GM23338 (cell line): ENCODE measurements around the gene HFE.

Source experiments
- EZH2 ChIP-seq: fragments of 200-600 bp; sonication (generic); IDR thresholded peaks from one replicate; pipeline ENCODE4 v1.8.0; 2017; ENCODE audit warnings: antibody characterized with exemption, mild to moderate bottlenecking, low read depth; ENCODE audit not compliant: unreplicated experiment
- POLR2AphosphoS5 ChIP-seq: IDR thresholded peaks from 2 replicates; pipeline ENCODE4 v1.6.1; 2016; ENCODE audit warnings: antibody characterized with exemption, low read depth
- TF ChIP-seq, protein P1 (sequence below), 2 experiments: fragments of 200-600 bp in 1 of 2; sonication (generic) in 1 of 2; conservative IDR thresholded peaks; 2 replicates each; pipeline versions ENCODE4 v1.5.1 to v1.6.1; 2016 to 2017; ENCODE audit warnings: antibody characterized with exemption in 2 of 2, low read depth in 2 of 2, mild to moderate bottlenecking in 2 of 2, moderate library complexity in 1 of 2
- TF ChIP-seq, protein P2 (sequence below): IDR thresholded peaks from one replicate; pipeline ENCODE4 v1.6.1; 2018; ENCODE audit warnings: antibody characterized with exemption; ENCODE audit not compliant: unreplicated experiment

DNA sequence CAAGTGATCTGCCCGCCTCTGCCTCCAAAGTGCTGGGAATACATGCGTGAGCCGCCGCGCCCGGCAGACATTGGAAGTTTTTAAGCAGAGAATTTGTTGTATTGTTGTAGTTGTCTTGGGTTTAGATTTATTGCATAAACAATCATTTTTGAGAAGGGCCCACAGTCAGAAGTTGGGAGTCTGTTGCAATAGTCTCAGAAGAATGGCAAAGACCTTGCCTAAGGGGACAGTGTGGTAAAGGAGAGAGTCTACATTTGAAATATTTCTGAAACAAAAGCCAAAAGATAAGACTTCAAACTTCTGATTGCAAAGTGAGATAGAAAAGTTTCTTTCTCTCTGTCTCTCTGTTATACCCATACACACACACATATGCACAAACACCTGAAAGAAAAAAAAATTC, 22.5 kb downstream of the HFE start:
- TF ChIP-seq, protein P1, sequence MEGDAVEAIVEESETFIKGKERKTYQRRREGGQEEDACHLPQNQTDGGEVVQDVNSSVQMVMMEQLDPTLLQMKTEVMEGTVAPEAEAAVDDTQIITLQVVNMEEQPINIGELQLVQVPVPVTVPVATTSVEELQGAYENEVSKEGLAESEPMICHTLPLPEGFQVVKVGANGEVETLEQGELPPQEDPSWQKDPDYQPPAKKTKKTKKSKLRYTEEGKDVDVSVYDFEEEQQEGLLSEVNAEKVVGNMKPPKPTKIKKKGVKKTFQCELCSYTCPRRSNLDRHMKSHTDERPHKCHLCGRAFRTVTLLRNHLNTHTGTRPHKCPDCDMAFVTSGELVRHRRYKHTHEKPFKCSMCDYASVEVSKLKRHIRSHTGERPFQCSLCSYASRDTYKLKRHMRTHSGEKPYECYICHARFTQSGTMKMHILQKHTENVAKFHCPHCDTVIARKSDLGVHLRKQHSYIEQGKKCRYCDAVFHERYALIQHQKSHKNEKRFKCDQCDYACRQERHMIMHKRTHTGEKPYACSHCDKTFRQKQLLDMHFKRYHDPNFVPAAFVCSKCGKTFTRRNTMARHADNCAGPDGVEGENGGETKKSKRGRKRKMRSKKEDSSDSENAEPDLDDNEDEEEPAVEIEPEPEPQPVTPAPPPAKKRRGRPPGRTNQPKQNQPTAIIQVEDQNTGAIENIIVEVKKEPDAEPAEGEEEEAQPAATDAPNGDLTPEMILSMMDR (conservative IDR thresholded peaks at IDR 0.05; ENCODE audit: low read depth in 2 of 2): no peak
- TF ChIP-seq, protein P2, sequence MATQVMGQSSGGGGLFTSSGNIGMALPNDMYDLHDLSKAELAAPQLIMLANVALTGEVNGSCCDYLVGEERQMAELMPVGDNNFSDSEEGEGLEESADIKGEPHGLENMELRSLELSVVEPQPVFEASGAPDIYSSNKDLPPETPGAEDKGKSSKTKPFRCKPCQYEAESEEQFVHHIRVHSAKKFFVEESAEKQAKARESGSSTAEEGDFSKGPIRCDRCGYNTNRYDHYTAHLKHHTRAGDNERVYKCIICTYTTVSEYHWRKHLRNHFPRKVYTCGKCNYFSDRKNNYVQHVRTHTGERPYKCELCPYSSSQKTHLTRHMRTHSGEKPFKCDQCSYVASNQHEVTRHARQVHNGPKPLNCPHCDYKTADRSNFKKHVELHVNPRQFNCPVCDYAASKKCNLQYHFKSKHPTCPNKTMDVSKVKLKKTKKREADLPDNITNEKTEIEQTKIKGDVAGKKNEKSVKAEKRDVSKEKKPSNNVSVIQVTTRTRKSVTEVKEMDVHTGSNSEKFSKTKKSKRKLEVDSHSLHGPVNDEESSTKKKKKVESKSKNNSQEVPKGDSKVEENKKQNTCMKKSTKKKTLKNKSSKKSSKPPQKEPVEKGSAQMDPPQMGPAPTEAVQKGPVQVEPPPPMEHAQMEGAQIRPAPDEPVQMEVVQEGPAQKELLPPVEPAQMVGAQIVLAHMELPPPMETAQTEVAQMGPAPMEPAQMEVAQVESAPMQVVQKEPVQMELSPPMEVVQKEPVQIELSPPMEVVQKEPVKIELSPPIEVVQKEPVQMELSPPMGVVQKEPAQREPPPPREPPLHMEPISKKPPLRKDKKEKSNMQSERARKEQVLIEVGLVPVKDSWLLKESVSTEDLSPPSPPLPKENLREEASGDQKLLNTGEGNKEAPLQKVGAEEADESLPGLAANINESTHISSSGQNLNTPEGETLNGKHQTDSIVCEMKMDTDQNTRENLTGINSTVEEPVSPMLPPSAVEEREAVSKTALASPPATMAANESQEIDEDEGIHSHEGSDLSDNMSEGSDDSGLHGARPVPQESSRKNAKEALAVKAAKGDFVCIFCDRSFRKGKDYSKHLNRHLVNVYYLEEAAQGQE: no peak
- TF ChIP-seq POLR2AphosphoS5 (no peak), EZH2 (no peak)
